Ureter (tissue), 1 donor: ENCODE results near the gene GGTLC3. TPM values are rescaled to one million over a fixed set of nuclear protein-coding genes. Genes with fewer than 3 reads are reported as not detected.
"Not testable (repeated sequence)": the region's sequence is repeated elsewhere in the genome, so short reads cannot be mapped to it uniquely, and the experiment has no call there.

Source experiments
- DNase-seq: peaks from one replicate; pipeline ENCODE4 v3.0.0-alpha.2; 2020; ENCODE audit warnings: low spot score
- total RNA-seq: library from RNA; stranded (reverse); gene quantifications from one replicate; pipeline ENCODE4 v1.2.4, GENCODE V29; 2023
- donor health status: DM: yes; HTN: yes; CAD: no.

GGTLC3 gene
- total RNA-seq, 1 donor from 2014 or later, result 0.57 TPM

GRCh38 chr22:18513454-18513853, 4.5 kb downstream of the GGTLC3 start:
- DNase-seq, result not testable (repeated sequence)

- DNase-seq, result not testable (repeated sequence)
Measured at GRCh38 chr22:18512378-18512777, 5.6 kb downstream of the GGTLC3 start.

GRCh38 chr22:18511327-18511726, 6.6 kb downstream of the GGTLC3 start:
- DNase-seq, result not testable (repeated sequence)

GRCh38 chr22:18496227-18496626, 21.7 kb downstream of the GGTLC3 start:
- DNase-seq, result not testable (repeated sequence)

Other genes starting within 250 kb of the GGTLC3 start
- 1.5 TPM for gene TMEM191B, start 9.6 kb upstream of the GGTLC3 start, total RNA-seq
- gene RIMBP3, start 93.8 kb upstream of the GGTLC3 start, total RNA-seq, result 0.29 TPM